ENCODE data around the gene B9D1. TPM values are rescaled to one million over a fixed set of nuclear protein-coding genes. Genes with fewer than 3 reads are reported as not detected.
"Not testable (repeated sequence)": the region's sequence is repeated elsewhere in the genome, so short reads cannot be mapped to it uniquely, and the experiment has no call there.

Gene B9D1
- total RNA-seq, 1 donor from 2014 or later, result 5.3 TPM

- intact Hi-C loops (cut with DNase I), result loop anchor here (5.0 kb wide), 1 partner anchor 402 kb away; no protein-coding TSS in a partner anchor
- no peak for ATAC-seq
- DNase-seq (ENCODE audit: missing footprints), result no peak
These were observed 2.4 kb upstream of the B9D1 start for GRCh38 chr17:19364699-19365498.

- no peak for DNase-seq (ENCODE audit: missing footprints)
- ATAC-seq, result no peak
- intact Hi-C loops (cut with DNase I), result loop anchor here (5.0 kb wide), 1 partner anchor 404 kb away; no protein-coding TSS in a partner anchor
These were observed 1.0 kb upstream of the B9D1 start for GRCh38 chr17:19363460-19364035.

- intact Hi-C loops (cut with DNase I), result loop anchor here (5.0 kb wide), 1 partner anchor 404 kb away; no protein-coding TSS in a partner anchor
- no peak for DNase-seq (ENCODE audit: missing footprints)
- ATAC-seq, result no peak
These were observed 553 bp upstream of the B9D1 start for GRCh38 chr17:19363114-19363438.

GRCh38 chr17:19361944-19362276, 613 bp downstream of the B9D1 start:
- no peak for ATAC-seq

GRCh38 chr17:19361326-19361725, 1.2 kb downstream of the B9D1 start:
- DNase-seq (ENCODE audit: missing footprints) (no peak), ATAC-seq (no peak)
- intact Hi-C loops (cut with DNase I), result loop anchor here (5.0 kb wide), 1 partner anchor 406 kb away; no protein-coding TSS in a partner anchor

More at GRCh38 chr17:19361944-19362276, 613 bp downstream of the B9D1 start:
- DNase-seq (ENCODE audit: missing footprints), result no peak
- intact Hi-C loops (cut with DNase I), result loop anchor here (1.0 to 5.0 kb wide), 2 partner anchors 86 to 405 kb away; no protein-coding TSS in a partner anchor

- DNase-seq (ENCODE audit: missing footprints) (no peak), ATAC-seq (no peak)
- intact Hi-C loops (cut with DNase I), result loop anchor here (5.0 kb wide), 1 partner anchor 407 kb away; no protein-coding TSS in a partner anchor
These were observed 1.8 kb downstream of the B9D1 start for GRCh38 chr17:19360772-19361171.

GRCh38 chr17:19359856-19360255, 2.7 kb downstream of the B9D1 start:
- ATAC-seq (no peak), DNase-seq (ENCODE audit: missing footprints) (no peak)
- intact Hi-C loops (cut with DNase I), result loop anchor here (5.0 kb wide), 1 partner anchor 407 kb away; no protein-coding TSS in a partner anchor

- DNase-seq (ENCODE audit: missing footprints), result no peak
- intact Hi-C loops (cut with DNase I), result no loop called here
- ATAC-seq, result no peak
These were observed 3.4 kb downstream of the B9D1 start for GRCh38 chr17:19359151-19359550.

GRCh38 chr17:19357761-19358160, 4.8 kb downstream of the B9D1 start:
- intact Hi-C loops (cut with DNase I), result no loop called here
- DNase-seq (ENCODE audit: missing footprints) (no peak), ATAC-seq (no peak)

GRCh38 chr17:19357351-19357750, 5.2 kb downstream of the B9D1 start:
- ATAC-seq, result no peak
- intact Hi-C loops (cut with DNase I), result no loop called here

GRCh38 chr17:19354748-19355147, 7.8 kb downstream of the B9D1 start:
- intact Hi-C loops (cut with DNase I), result no loop called here
- DNase-seq (ENCODE audit: missing footprints) (no peak), ATAC-seq (no peak)

More at GRCh38 chr17:19357351-19357750, 5.2 kb downstream of the B9D1 start:
- no peak for DNase-seq (ENCODE audit: missing footprints)

- intact Hi-C loops (cut with DNase I); DNase-seq (ENCODE audit: missing footprints); ATAC-seq: not testable (repeated sequence)
These were observed 9.1 kb downstream of the B9D1 start for GRCh38 chr17:19353401-19353800.

GRCh38 chr17:19348806-19349205, 13.7 kb downstream of the B9D1 start:
- no peak for ATAC-seq
- no peak for DNase-seq (ENCODE audit: missing footprints)
- intact Hi-C loops (cut with DNase I), result no loop called here

GRCh38 chr17:19348081-19348650, 14.4 kb downstream of the B9D1 start:
- no peak for DNase-seq (ENCODE audit: missing footprints)
- intact Hi-C loops (cut with DNase I), result no loop called here
- no peak for ATAC-seq

GRCh38 chr17:19347323-19348080, 15.0 kb downstream of the B9D1 start:
- intact Hi-C loops (cut with DNase I), result no loop called here
- ATAC-seq (no peak), DNase-seq (ENCODE audit: missing footprints) (no peak)

- ATAC-seq (peak; percentile 67), DNase-seq (ENCODE audit: missing footprints) (no peak)
- intact Hi-C loops (cut with DNase I), result no loop called here
These were observed 15.9 kb downstream of the B9D1 start for GRCh38 chr17:19346351-19347255.

GRCh38 chr17:19345486-19346350, 16.8 kb downstream of the B9D1 start:
- ATAC-seq, result no peak
- intact Hi-C loops (cut with DNase I), result no loop called here
- no peak for DNase-seq (ENCODE audit: missing footprints)
